Mammary epithelial cell (primary cell): ENCODE data around the gene BIRC5.

Experiments used
- CTCF ChIP-seq, 2 donors: IDR thresholded peaks in 1 of 2; conservative IDR thresholded peaks in 1 of 2; 2 replicates each; pipeline ENCODE4 v1.5.1; 2011 to 2012; ENCODE audit warnings: inconsistent platforms in 2 of 2, low read length in 2 of 2, mild to moderate bottlenecking in 2 of 2, control low read depth in 1 of 2, low read depth in 1 of 2; ENCODE audit not compliant: insufficient read depth in 1 of 2; ENCODE audit errors: extremely low read depth in 1 of 2
- EZH2 ChIP-seq: IDR thresholded peaks from 2 replicates; pipeline ENCODE4 v1.6.1; 2012; ENCODE audit warnings: low read length, inconsistent platforms, borderline replicate concordance

- no peak for TF ChIP-seq CTCF (conservative IDR thresholded peaks at IDR 0.05 in 1 of 2, IDR thresholded peaks at IDR 0.05 in 1 of 2; ENCODE audit: extremely low read depth in 1 of 2, insufficient read depth in 1 of 2, low read depth in 1 of 2, low read length in 2 of 2)
- no peak for TF ChIP-seq EZH2
These were observed 42.1 kb downstream of the BIRC5 start for GRCh38 chr17:78255953-78256706.
